Measurements from ENCODE around the gene S100A2. TPM values are rescaled to one million over a fixed set of nuclear protein-coding genes. Genes with fewer than 3 reads are reported as not detected.
"Not testable (repeated sequence)": the region's sequence is repeated elsewhere in the genome, so short reads cannot be mapped to it uniquely, and the experiment has no call there.

S100A2 gene
- total RNA-seq, 1 experiment from 2014 or later = 29.6 TPM

DNA sequence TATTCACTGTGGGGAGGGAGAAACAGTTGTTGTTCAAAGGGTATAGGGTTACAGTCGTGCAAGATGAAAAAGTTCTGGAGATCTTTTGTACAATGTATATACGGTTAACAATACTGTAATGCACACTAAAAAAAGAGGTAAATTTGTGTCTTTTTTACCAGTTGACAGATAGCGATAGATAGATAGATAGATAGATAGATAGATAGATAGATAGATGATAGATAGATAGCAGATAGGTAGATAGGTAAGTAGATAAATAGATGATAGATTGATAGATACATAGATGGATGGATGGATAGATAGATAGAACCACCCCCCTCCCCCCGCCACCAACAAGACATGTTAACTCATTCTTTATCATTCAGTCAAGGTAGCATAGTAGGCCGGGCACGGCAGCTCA, 37.1 kb upstream of the S100A2 start:
- H3K9me3 ChIP-seq = no peaks in the 10 kb centered on the region
- DNase-seq = no peak
- no peaks in the 10 kb centered on the region for H3K27me3 ChIP-seq
- peaks cover 41% of the 10 kb centered on the region for H3K36me3 ChIP-seq
- H3K4me3 ChIP-seq = no peak overlapping the region

GRCh38 chr1:153599847-153600246, 34.2 kb upstream of the S100A2 start:
- H3K27me3 ChIP-seq = no peaks in the 10 kb centered on the region
- H3K36me3 ChIP-seq = peaks cover 15% of the 10 kb centered on the region
- no peaks in the 10 kb centered on the region for H3K9me3 ChIP-seq
- no peak for DNase-seq
- H3K4me3 ChIP-seq = no peak overlapping the region

- Histone ChIP-seq H3K27me3 (no peaks in the 10 kb centered on the region), H3K9me3 (no peaks in the 10 kb centered on the region)
- no peak for DNase-seq
These were observed 32.9 kb upstream of the S100A2 start for GRCh38 chr1:153598309-153599172.

GRCh38 chr1:153597206-153597605, 31.6 kb upstream of the S100A2 start:
- no peak overlapping the region for H3K4me3 ChIP-seq
- peaks cover 13% of the 10 kb centered on the region for H3K36me3 ChIP-seq
- no peaks in the 10 kb centered on the region for H3K9me3 ChIP-seq
- no peak for DNase-seq
- no peaks in the 10 kb centered on the region for H3K27me3 ChIP-seq

More at GRCh38 chr1:153598309-153599172, 32.9 kb upstream of the S100A2 start:
- peaks cover 13% of the 10 kb centered on the region for H3K36me3 ChIP-seq
- no peak overlapping the region for H3K4me3 ChIP-seq

- Histone ChIP-seq H3K4me3 (no peak overlapping the region), H3K9me3 (no peaks in the 10 kb centered on the region), H3K36me3 (no peaks in the 10 kb centered on the region), H3K27me3 (no peaks in the 10 kb centered on the region)
- no peak for DNase-seq
These were observed 27.1 kb upstream of the S100A2 start for GRCh38 chr1:153592748-153593147.

DNA sequence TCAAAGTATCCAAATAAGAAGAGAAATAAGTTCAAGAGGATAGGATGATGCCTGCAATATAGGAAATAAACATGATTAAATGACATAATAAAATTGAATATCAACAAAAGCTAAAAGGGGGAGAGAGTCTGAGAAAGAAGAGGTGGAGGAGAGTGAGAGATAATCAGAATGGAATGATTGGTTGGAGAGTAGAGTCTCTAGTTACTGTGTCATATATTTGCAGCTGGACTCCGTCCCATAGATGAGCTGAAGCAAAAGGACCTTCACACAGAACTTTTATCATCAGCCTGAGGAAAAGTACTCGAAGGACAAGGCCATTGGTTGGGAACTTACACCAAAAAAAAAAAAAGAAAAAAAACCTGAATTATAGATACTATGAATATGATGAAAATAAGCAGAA, 22.8 kb upstream of the S100A2 start:
- H3K4me3 ChIP-seq = no peak overlapping the region
- no peaks in the 10 kb centered on the region for H3K36me3 ChIP-seq
- no peaks in the 10 kb centered on the region for H3K9me3 ChIP-seq
- no peak for DNase-seq
- H3K27me3 ChIP-seq = no peaks in the 10 kb centered on the region

GRCh38 chr1:153588033-153588432, 22.4 kb upstream of the S100A2 start:
- H3K27me3 ChIP-seq, H3K36me3 ChIP-seq, DNase-seq, H3K4me3 ChIP-seq, H3K9me3 ChIP-seq: not testable (repeated sequence)

DNA sequence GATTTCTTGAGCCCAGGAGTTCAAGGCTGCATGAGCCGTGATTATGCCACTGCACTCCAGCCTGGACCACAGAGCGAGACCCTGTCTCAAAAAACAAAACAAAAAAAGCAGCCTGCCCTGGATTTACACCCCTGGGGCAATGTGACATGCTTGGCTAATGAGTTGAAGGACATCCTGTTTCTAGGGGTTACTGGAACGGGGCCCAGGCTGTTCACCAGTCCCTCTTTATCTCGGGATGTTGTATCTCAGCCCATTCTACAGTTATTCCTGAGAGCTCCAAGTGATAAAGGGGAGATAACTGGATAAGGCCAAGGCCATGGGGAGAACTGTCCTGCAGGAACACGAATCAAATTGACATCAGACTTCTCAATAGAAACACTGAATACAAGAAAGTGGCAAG, 21.7 kb upstream of the S100A2 start:
- Histone ChIP-seq H3K9me3 (no peaks in the 10 kb centered on the region), H3K27me3 (no peaks in the 10 kb centered on the region), H3K4me3 (no peak overlapping the region), H3K36me3 (no peaks in the 10 kb centered on the region)
- DNase-seq = no peak

DNA sequence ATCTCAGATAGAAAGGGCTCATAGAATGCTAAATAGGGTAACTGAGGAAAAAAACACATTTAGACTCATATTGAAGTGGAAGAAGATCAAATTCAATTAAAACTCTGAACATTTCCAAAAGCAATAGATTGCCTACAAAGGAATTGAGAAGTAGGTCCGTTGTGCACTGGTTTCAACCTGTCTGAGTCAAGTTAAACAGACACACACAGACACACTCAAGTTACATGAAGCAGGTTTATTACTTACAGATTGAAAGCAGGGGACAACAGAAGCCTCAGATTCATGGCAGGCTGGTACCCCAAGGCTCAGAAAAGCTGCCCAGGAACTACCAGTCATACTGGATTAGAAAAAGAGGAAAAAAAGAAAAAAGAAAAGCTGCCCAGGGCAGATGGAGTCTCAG, 20.7 kb upstream of the S100A2 start:
- H3K27me3 ChIP-seq = no peaks in the 10 kb centered on the region
- H3K4me3 ChIP-seq = no peak overlapping the region
- no peaks in the 10 kb centered on the region for H3K36me3 ChIP-seq
- H3K9me3 ChIP-seq = no peaks in the 10 kb centered on the region
- DNase-seq = no peak

DNA sequence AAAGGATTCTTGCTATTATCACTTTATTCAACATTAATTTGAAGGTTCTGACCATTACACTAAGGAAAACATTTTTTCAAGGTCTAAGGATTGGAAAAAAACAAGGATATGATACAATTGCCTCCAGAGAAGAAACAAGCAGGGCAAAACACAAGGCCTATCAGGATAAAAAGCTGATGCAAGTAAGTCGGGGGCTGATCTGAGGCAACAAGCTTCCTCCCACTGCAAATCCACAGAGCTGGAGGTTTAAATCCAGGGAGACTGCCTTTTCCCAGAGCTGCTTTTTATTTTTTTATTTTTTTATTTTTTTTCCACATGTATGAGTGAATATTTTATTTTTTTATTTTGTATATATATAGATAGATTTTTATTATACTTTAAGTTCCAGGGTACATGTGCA, 19.4 kb upstream of the S100A2 start:
- Histone ChIP-seq H3K27me3 (no peaks in the 10 kb centered on the region), H3K36me3 (no peaks in the 10 kb centered on the region), H3K9me3 (no peaks in the 10 kb centered on the region), H3K4me3 (no peak overlapping the region)
- DNase-seq = no peak

GRCh38 chr1:153583976-153584375, 18.3 kb upstream of the S100A2 start:
- peak overlapping the region; percentile 54; the same call in 1 of the 2 replicates for H3K4me3 ChIP-seq
- no peaks in the 10 kb centered on the region for H3K36me3 ChIP-seq
- DNase-seq = no peak
- no peaks in the 10 kb centered on the region for H3K27me3 ChIP-seq
- H3K9me3 ChIP-seq = no peaks in the 10 kb centered on the region

DNA sequence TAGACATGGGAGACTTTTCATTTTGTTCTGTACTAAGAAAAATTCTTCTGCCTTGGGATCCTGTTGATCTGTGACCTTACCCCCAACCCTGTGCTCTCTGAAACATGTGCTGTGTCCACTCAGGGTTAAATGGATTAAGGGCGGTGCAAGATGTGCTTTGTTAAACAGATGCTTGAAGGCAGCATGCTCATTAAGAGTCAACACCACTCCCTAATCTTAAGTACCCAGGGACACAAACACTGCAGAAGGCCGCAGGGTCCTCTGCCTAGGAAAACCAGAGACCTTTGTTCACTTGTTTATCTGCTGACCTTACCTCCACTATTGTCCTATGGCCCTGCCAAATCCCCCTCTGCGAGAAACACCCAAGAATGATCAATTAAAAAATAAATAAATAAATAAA, 17.9 kb upstream of the S100A2 start:
- peak overlapping the region; percentile 54 for H3K4me3 ChIP-seq
- H3K36me3 ChIP-seq, H3K9me3 ChIP-seq, DNase-seq, H3K27me3 ChIP-seq: not testable (repeated sequence)

GRCh38 chr1:153582836-153583235, 17.2 kb upstream of the S100A2 start:
- peak; percentile 80 for DNase-seq
- not testable (repeated sequence) for H3K27me3 ChIP-seq, H3K9me3 ChIP-seq, H3K36me3 ChIP-seq
- H3K4me3 ChIP-seq = peak overlapping the region; percentile 54

GRCh38 chr1:153578936-153579335, 13.3 kb upstream of the S100A2 start:
- Histone ChIP-seq H3K27me3 (no peaks in the 10 kb centered on the region), H3K9me3 (no peaks in the 10 kb centered on the region), H3K36me3 (no peaks in the 10 kb centered on the region), H3K4me3 (no peak overlapping the region)
- no peak for DNase-seq

DNA sequence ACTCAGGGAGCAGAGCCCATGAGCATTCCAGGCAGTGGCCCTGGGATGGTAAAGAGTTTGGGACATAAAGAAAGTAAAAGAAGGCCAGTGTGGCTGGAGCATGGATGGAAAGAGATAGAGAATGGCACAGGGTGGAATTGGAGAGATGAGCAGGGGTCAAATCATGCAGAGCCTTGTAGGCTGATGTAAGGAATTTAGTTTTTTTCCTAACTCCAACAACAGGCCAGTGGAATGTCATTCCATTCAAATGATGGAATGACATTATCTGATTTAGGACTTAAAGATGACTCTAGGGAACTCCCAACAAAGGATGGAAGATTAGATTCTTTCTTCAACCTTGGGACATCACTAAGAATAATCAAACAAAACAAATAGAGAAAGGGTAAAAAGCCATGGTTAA, 12.8 kb upstream of the S100A2 start:
- no peaks in the 10 kb centered on the region for H3K9me3 ChIP-seq
- no peaks in the 10 kb centered on the region for H3K27me3 ChIP-seq
- DNase-seq = no peak
- no peaks in the 10 kb centered on the region for H3K36me3 ChIP-seq
- H3K4me3 ChIP-seq = no peak overlapping the region

DNA sequence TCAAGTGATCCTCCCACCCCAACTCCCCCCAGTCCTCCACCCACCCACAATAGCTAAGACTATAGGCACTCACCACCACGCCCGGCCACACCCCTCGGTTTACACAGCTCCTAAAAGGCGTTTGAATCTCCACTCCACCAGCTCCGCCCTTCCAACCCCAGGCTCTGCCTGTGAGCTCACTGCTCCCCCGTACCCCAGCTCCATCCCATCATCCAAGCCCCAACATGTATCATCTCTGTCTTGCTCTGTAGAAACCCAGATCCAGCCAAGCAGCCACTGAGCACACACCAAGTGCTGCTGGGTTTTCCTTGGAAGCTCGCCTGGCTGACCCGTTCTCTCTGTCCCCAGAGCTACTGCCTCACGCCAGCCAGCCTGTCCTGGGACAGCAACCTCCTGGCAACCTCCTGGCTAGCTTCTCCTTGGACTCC, 12.0 kb upstream of the S100A2 start:
- no peaks in the 10 kb centered on the region for H3K9me3 ChIP-seq
- H3K36me3 ChIP-seq = no peaks in the 10 kb centered on the region
- peak; percentile 82 for DNase-seq
- H3K4me3 ChIP-seq = no peak overlapping the region
- H3K27me3 ChIP-seq = no peaks in the 10 kb centered on the region

DNA sequence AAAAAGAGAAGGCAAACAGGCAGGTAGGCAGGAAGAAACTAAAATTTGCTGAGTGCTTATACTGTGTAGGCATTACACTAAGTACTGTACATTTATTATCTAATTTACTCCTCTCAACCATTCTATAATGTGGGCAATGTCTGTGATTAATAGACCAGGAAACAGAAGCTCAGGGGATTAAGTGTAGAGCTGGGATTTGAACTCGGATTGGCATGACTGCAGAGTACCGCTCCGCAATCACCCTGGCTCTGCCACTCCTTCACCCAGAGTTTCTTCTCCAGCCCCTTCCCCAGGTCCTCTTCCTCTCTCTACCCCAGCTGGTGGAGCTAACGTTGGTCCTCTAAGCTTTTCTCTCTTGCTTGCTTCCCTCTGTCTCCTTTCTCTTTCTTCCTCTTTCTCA, 11.5 kb upstream of the S100A2 start:
- Histone ChIP-seq H3K9me3 (no peaks in the 10 kb centered on the region), H3K27me3 (no peaks in the 10 kb centered on the region), H3K4me3 (no peak overlapping the region), H3K36me3 (no peaks in the 10 kb centered on the region)
- no peak for DNase-seq

DNA sequence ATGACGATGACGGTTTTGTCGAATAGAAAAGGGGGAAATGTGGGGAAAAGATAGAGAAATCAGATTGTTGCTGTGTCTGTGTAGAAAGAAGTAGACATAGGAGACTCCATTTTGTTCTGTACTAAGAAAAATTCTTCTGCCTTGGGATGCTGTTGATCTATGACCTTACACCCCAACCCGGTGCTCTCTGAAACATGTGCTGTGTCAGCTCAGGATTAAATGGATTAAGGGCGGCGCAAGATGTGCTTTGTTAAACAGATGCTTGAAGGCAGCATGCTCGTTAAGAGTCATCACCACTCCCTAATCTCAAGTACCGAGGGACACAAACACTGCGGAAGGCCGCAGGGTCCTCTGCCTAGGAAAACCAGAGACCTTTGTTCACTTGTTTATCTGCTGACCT, 9.9 kb upstream of the S100A2 start:
- not testable (repeated sequence) for H3K9me3 ChIP-seq, H3K27me3 ChIP-seq, DNase-seq, H3K4me3 ChIP-seq, H3K36me3 ChIP-seq

Data from MG63 (cell line).